Ishikawa (cell line): ENCODE measurements around the gene ZNF782.

Experiments
- CEBPB ChIP-seq: IDR thresholded peaks from 2 replicates; pipeline ENCODE4 v1.6.1; 2012
- CREB1 ChIP-seq: IDR thresholded peaks from 2 replicates; pipeline ENCODE4 v1.6.1; 2012; ENCODE audit warnings: low read depth
- EP300 ChIP-seq: IDR thresholded peaks from 2 replicates; pipeline ENCODE4 v1.6.1; 2012; ENCODE audit warnings: borderline replicate concordance
- FOXM1 ChIP-seq: IDR thresholded peaks from 2 replicates; pipeline ENCODE4 v1.6.1; 2012; ENCODE audit warnings: low read depth, borderline replicate concordance
- MAX ChIP-seq: IDR thresholded peaks from 2 replicates; pipeline ENCODE4 v1.6.1; 2012
- NFIC ChIP-seq: IDR thresholded peaks from 2 replicates; pipeline ENCODE4 v1.6.1; 2012
- RAD21 ChIP-seq: IDR thresholded peaks from 2 replicates; pipeline ENCODE4 v1.6.1; 2012; ENCODE audit warnings: low read depth
- TAF1 ChIP-seq: IDR thresholded peaks from 2 replicates; pipeline ENCODE4 v1.6.1; 2012; ENCODE audit warnings: low read depth, mild to moderate bottlenecking
- TCF12 ChIP-seq: IDR thresholded peaks from 2 replicates; pipeline ENCODE4 v1.6.1; 2012; ENCODE audit warnings: low read depth
- YY1 ChIP-seq: IDR thresholded peaks from 2 replicates; pipeline ENCODE4 v1.6.1; 2012; ENCODE audit warnings: low read depth
- ZBTB7A ChIP-seq: IDR thresholded peaks from 2 replicates; pipeline ENCODE4 v1.6.1; 2012; ENCODE audit warnings: low read depth
- TF ChIP-seq, protein P1 (sequence below): IDR thresholded peaks from 2 replicates; pipeline ENCODE4 v1.6.1; 2012; ENCODE audit warnings: low read depth, mild to moderate bottlenecking
- TF ChIP-seq, protein P2 (sequence below): IDR thresholded peaks from 2 replicates; pipeline ENCODE4 v1.6.1; 2012

GRCh38 chr9:96844040-96844439 is 10.3 kb downstream of the ZNF782 start:
- TF ChIP-seq, protein P1, sequence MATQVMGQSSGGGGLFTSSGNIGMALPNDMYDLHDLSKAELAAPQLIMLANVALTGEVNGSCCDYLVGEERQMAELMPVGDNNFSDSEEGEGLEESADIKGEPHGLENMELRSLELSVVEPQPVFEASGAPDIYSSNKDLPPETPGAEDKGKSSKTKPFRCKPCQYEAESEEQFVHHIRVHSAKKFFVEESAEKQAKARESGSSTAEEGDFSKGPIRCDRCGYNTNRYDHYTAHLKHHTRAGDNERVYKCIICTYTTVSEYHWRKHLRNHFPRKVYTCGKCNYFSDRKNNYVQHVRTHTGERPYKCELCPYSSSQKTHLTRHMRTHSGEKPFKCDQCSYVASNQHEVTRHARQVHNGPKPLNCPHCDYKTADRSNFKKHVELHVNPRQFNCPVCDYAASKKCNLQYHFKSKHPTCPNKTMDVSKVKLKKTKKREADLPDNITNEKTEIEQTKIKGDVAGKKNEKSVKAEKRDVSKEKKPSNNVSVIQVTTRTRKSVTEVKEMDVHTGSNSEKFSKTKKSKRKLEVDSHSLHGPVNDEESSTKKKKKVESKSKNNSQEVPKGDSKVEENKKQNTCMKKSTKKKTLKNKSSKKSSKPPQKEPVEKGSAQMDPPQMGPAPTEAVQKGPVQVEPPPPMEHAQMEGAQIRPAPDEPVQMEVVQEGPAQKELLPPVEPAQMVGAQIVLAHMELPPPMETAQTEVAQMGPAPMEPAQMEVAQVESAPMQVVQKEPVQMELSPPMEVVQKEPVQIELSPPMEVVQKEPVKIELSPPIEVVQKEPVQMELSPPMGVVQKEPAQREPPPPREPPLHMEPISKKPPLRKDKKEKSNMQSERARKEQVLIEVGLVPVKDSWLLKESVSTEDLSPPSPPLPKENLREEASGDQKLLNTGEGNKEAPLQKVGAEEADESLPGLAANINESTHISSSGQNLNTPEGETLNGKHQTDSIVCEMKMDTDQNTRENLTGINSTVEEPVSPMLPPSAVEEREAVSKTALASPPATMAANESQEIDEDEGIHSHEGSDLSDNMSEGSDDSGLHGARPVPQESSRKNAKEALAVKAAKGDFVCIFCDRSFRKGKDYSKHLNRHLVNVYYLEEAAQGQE, result no peak
- TF ChIP-seq YY1 (no peak), RAD21 (no peak), ZBTB7A (no peak), CREB1 (no peak), CEBPB (no peak), TAF1 (no peak), EP300 (no peak), NFIC (no peak), FOXM1 (no peak), TCF12 (no peak), MAX (no peak)
- TF ChIP-seq, protein P2, sequence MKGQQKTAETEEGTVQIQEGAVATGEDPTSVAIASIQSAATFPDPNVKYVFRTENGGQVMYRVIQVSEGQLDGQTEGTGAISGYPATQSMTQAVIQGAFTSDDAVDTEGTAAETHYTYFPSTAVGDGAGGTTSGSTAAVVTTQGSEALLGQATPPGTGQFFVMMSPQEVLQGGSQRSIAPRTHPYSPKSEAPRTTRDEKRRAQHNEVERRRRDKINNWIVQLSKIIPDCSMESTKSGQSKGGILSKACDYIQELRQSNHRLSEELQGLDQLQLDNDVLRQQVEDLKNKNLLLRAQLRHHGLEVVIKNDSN, result no peak
